ENCODE results near the gene MPPE1.
"Not testable (repeated sequence)": the region's sequence is repeated elsewhere in the genome, so short reads cannot be mapped to it uniquely, and the experiment has no call there.

Gene MPPE1

GRCh38 chr18:11925800-11926481 lies 17.8 kb upstream of the MPPE1 start:
- no peak for DNase-seq (ENCODE audit: low spot score)

GRCh38 chr18:11923450-11923849 lies 15.3 kb upstream of the MPPE1 start:
- no peak for DNase-seq (ENCODE audit: low spot score)

GRCh38 chr18:11919522-11919921 lies 11.4 kb upstream of the MPPE1 start:
- not testable (repeated sequence) for DNase-seq (ENCODE audit: low spot score)

- DNase-seq (ENCODE audit: low spot score): not testable (repeated sequence)
Measured at GRCh38 chr18:11916880-11917279, 8.8 kb upstream of the MPPE1 start.

GRCh38 chr18:11909591-11910026 lies 1.5 kb upstream of the MPPE1 start:
- peak; percentile 14 for DNase-seq (ENCODE audit: low spot score)

- no peak for DNase-seq (ENCODE audit: low spot score)
Measured at GRCh38 chr18:11909061-11909455, 941 bp upstream of the MPPE1 start.

GRCh38 chr18:11906926-11907874 lies 917 bp downstream of the MPPE1 start:
- DNase-seq (ENCODE audit: low spot score): no peak

GRCh38 chr18:11906176-11906575 lies 1.9 kb downstream of the MPPE1 start:
- DNase-seq (ENCODE audit: low spot score): no peak

GRCh38 chr18:11905613-11906012 lies 2.5 kb downstream of the MPPE1 start:
- DNase-seq (ENCODE audit: low spot score): no peak

GRCh38 chr18:11902522-11903292 lies 5.4 kb downstream of the MPPE1 start:
- DNase-seq (ENCODE audit: low spot score): no peak

GRCh38 chr18:11901826-11902438 lies 6.2 kb downstream of the MPPE1 start:
- DNase-seq (ENCODE audit: low spot score): no peak

GRCh38 chr18:11899063-11899462 lies 9.1 kb downstream of the MPPE1 start:
- DNase-seq (ENCODE audit: low spot score): no peak

- DNase-seq (ENCODE audit: low spot score): no peak
Measured at GRCh38 chr18:11897781-11898180, 10.3 kb downstream of the MPPE1 start.

GRCh38 chr18:11892438-11892837 lies 15.7 kb downstream of the MPPE1 start:
- DNase-seq (ENCODE audit: low spot score): not testable (repeated sequence)

- DNase-seq (ENCODE audit: low spot score): no peak
Measured at GRCh38 chr18:11891737-11892136, 16.4 kb downstream of the MPPE1 start.

GRCh38 chr18:11889284-11889683 lies 18.8 kb downstream of the MPPE1 start:
- DNase-seq (ENCODE audit: low spot score): no peak

GRCh38 chr18:11888726-11889125 lies 19.4 kb downstream of the MPPE1 start:
- no peak for DNase-seq (ENCODE audit: low spot score)

GRCh38 chr18:11887328-11888128 lies 20.6 kb downstream of the MPPE1 start:
- no peak for DNase-seq (ENCODE audit: low spot score)

GRCh38 chr18:11886577-11887110 lies 21.5 kb downstream of the MPPE1 start:
- DNase-seq (ENCODE audit: low spot score): no peak

GRCh38 chr18:11885278-11885947 lies 22.7 kb downstream of the MPPE1 start:
- DNase-seq (ENCODE audit: low spot score): no peak

Data from NAMALWA (cell line).